Effector memory CD4-positive, alpha-beta T cell (primary cell): ENCODE data around the gene MB21D2.

Source experiments
- DNase-seq, 3 donors: peaks; one replicate each; pipeline ENCODE4 v3.0.0-alpha.2; 2020
- H3K27ac ChIP-seq: 2 replicates; pipeline ENCODE4 v1.7.0; 2013; ENCODE audit warnings: mild to moderate bottlenecking, low read length, moderate library complexity; ENCODE audit not compliant: insufficient read depth, poor library complexity, severe bottlenecking
- H3K27me3 ChIP-seq: replicated peaks from 2 replicates; pipeline ENCODE4 v1.7.0; 2013; ENCODE audit warnings: mild to moderate bottlenecking, low read length; ENCODE audit not compliant: insufficient read depth, control insufficient read depth, poor library complexity, severe bottlenecking
- H3K36me3 ChIP-seq: 2 replicates; pipeline ENCODE4 v1.7.0; 2013; ENCODE audit warnings: mild to moderate bottlenecking, low read length, moderate library complexity; ENCODE audit not compliant: control insufficient read depth, insufficient read depth
- H3K4me1 ChIP-seq: 2 replicates; pipeline ENCODE4 v1.7.0; 2013; ENCODE audit warnings: low read length, mild to moderate bottlenecking; ENCODE audit not compliant: control insufficient read depth, insufficient read depth, poor library complexity, severe bottlenecking
- H3K4me3 ChIP-seq: 2 replicates; pipeline ENCODE4 v1.7.0; 2013; ENCODE audit warnings: low read length, low read depth, mild to moderate bottlenecking; ENCODE audit not compliant: insufficient read depth, poor library complexity, severe bottlenecking
- H3K9me3 ChIP-seq: 2 replicates; pipeline ENCODE4 v1.7.0; 2013; ENCODE audit warnings: mild to moderate bottlenecking, low read length, moderate library complexity; ENCODE audit not compliant: control insufficient read depth

MB21D2 gene

GRCh38 chr3:192827863-192828594 is 89.6 kb downstream of the MB21D2 start:
- no peaks in the 10 kb centered on the region for H3K4me1 ChIP-seq
- H3K27me3 ChIP-seq, result no peaks in the 10 kb centered on the region
- DNase-seq, result no peak
- no peak overlapping the region for H3K27ac ChIP-seq
- H3K4me3 ChIP-seq, result no peak overlapping the region
- H3K9me3 ChIP-seq, result no peaks in the 10 kb centered on the region
- no peaks in the 10 kb centered on the region for H3K36me3 ChIP-seq

GRCh38 chr3:192827208-192827607 is 90.4 kb downstream of the MB21D2 start:
- H3K27me3 ChIP-seq, result no peaks in the 10 kb centered on the region
- no peaks in the 10 kb centered on the region for H3K4me1 ChIP-seq
- no peaks in the 10 kb centered on the region for H3K9me3 ChIP-seq
- no peak overlapping the region for H3K4me3 ChIP-seq
- H3K36me3 ChIP-seq, result no peaks in the 10 kb centered on the region
- DNase-seq, result no peak
- H3K27ac ChIP-seq, result no peak overlapping the region

- H3K4me3 ChIP-seq, result no peak overlapping the region
- no peaks in the 10 kb centered on the region for H3K4me1 ChIP-seq
- H3K27ac ChIP-seq, result no peak overlapping the region
- no peaks in the 10 kb centered on the region for H3K27me3 ChIP-seq
- no peaks in the 10 kb centered on the region for H3K36me3 ChIP-seq
- no peaks in the 10 kb centered on the region for H3K9me3 ChIP-seq
- DNase-seq, result no peak
Measured at GRCh38 chr3:192826214-192827006, 91.2 kb downstream of the MB21D2 start.

DNA sequence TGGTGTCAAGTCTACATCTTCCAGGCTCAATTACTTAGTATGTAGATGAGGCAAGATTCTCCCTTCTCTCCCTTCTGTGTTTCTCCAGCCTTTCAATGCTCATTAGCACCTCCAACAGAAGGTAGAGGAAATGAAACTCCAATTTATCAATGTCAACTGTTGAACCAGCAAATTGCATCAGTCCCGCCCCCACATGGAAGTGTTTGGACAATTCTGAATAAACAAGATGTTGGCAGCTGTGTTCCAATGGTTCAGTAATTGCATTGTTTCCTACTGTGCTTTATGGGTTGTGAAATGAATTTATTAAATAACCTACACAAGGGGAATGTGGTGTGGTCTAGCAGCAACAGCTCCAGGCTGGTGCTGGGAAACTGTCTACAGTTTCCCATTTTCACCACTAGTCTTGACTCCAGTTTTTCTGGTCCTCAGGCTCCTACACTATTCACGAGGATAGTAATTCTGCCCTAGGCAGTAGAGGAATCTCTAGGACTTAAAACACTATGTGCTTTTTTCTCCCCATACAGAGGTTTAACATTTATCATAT is 91.9 kb downstream of the MB21D2 start:
- no peaks in the 10 kb centered on the region for H3K36me3 ChIP-seq
- no peaks in the 10 kb centered on the region for H3K27me3 ChIP-seq
- H3K27ac ChIP-seq, result no peak overlapping the region
- no peaks in the 10 kb centered on the region for H3K9me3 ChIP-seq
- no peak for DNase-seq
- H3K4me3 ChIP-seq, result no peak overlapping the region
- H3K4me1 ChIP-seq, result no peaks in the 10 kb centered on the region

GRCh38 chr3:192825216-192825615 is 92.4 kb downstream of the MB21D2 start:
- Histone ChIP-seq H3K4me3 (no peak overlapping the region), H3K27me3 (no peaks in the 10 kb centered on the region), H3K4me1 (no peaks in the 10 kb centered on the region), H3K27ac (no peak overlapping the region), H3K9me3 (no peaks in the 10 kb centered on the region), H3K36me3 (no peaks in the 10 kb centered on the region)
- no peak for DNase-seq

DNA sequence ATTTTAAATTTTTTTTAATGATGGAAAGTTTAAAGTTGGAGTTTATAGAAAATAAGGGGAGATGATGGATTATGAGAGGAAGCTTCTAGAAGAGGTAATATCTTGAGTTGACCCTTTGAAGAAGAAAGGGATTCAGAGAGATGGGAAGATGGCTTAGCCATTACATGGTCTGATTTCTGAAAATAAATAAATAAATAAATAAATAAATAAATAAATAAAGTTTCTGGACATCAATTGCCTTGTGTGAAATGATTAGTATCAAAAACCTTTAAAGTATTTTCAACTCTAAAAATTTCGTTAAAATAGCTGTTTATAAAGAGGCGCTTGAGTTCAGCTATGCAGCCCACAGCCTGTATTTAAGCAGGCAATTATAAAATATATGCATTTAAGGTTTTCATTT is 93.3 kb downstream of the MB21D2 start:
- Histone ChIP-seq H3K27ac (no peak overlapping the region), H3K27me3 (no peaks in the 10 kb centered on the region), H3K4me3 (no peak overlapping the region)

GRCh38 chr3:192821161-192821560 is 96.5 kb downstream of the MB21D2 start:
- Histone ChIP-seq H3K4me1 (peaks cover 5% of the 10 kb centered on the region), H3K9me3 (no peaks in the 10 kb centered on the region), H3K27ac (no peak overlapping the region), H3K36me3 (no peaks in the 10 kb centered on the region), H3K4me3 (no peak overlapping the region), H3K27me3 (no peaks in the 10 kb centered on the region)
- DNase-seq, result no peak

More for the DNA sequence above, 93.3 kb downstream of the MB21D2 start:
- H3K4me1 ChIP-seq, result peaks cover 5% of the 10 kb centered on the region
- no peak for DNase-seq
- H3K9me3 ChIP-seq, result no peaks in the 10 kb centered on the region
- H3K36me3 ChIP-seq, result no peaks in the 10 kb centered on the region

DNA sequence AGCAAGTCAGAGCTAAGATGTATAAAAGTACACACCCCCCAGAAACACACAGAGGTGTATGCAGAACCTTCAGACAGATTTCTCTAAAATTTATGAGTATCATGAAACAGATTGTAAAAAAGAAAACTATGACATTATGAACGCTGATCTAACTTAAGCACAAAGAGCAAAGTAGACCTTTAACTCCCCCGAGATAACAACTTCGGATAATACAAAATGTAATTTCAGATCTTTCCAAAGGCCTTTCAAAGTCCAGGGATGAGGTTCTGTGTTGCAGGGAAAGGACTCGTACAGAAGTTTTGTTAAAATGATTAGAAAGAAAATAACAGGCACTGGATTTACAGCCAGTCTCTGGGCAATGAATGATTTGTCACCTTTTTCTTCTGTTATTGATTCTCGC is 97.5 kb downstream of the MB21D2 start:
- no peaks in the 10 kb centered on the region for H3K27me3 ChIP-seq
- H3K4me1 ChIP-seq, result peaks cover 5% of the 10 kb centered on the region
- DNase-seq, result no peak
- no peaks in the 10 kb centered on the region for H3K36me3 ChIP-seq
- no peak overlapping the region for H3K27ac ChIP-seq
- no peaks in the 10 kb centered on the region for H3K9me3 ChIP-seq
- H3K4me3 ChIP-seq, result no peak overlapping the region

- H3K9me3 ChIP-seq, result no peaks in the 10 kb centered on the region
- H3K27me3 ChIP-seq, result no peaks in the 10 kb centered on the region
- peaks cover 5% of the 10 kb centered on the region for H3K4me1 ChIP-seq
- DNase-seq, result peak; percentile 6 to 34 (median 8)
- peak overlapping the region; percentile 22 for H3K27ac ChIP-seq
- H3K4me3 ChIP-seq, result no peak overlapping the region
- H3K36me3 ChIP-seq, result no peaks in the 10 kb centered on the region
Measured at GRCh38 chr3:192819001-192819569, 98.6 kb downstream of the MB21D2 start.

GRCh38 chr3:192818126-192818525 is 99.5 kb downstream of the MB21D2 start:
- no peak for DNase-seq
- no peaks in the 10 kb centered on the region for H3K27me3 ChIP-seq
- no peak overlapping the region for H3K4me3 ChIP-seq
- H3K4me1 ChIP-seq, result peaks cover 5% of the 10 kb centered on the region
- no peaks in the 10 kb centered on the region for H3K36me3 ChIP-seq
- no peaks in the 10 kb centered on the region for H3K9me3 ChIP-seq
- peak overlapping the region; percentile 22 for H3K27ac ChIP-seq
